HUES48 (cell line): ENCODE measurements around the gene FNDC1.

ENCODE experiments used
- H3K27ac ChIP-seq: one replicate; pipeline ENCODE4 v1.7.0; 2013; ENCODE audit warnings: low read depth, low read length, inconsistent platforms
- H3K27me3 ChIP-seq: 2 replicates; pipeline ENCODE4 v1.6.1; 2013; ENCODE audit warnings: mild to moderate bottlenecking, low read length; ENCODE audit not compliant: control insufficient read depth, insufficient read depth
- H3K36me3 ChIP-seq: 2 replicates; pipeline ENCODE4 v1.6.1; 2013; ENCODE audit warnings: low read length; ENCODE audit not compliant: control insufficient read depth, insufficient read depth
- H3K4me1 ChIP-seq: 2 replicates; pipeline ENCODE4 v1.6.1; 2013; ENCODE audit warnings: mild to moderate bottlenecking, low read length; ENCODE audit not compliant: control insufficient read depth, insufficient read depth
- H3K4me3 ChIP-seq: 2 replicates; pipeline ENCODE4 v1.5.1; 2013; ENCODE audit warnings: mild to moderate bottlenecking, low read depth, low read length
- H3K9ac ChIP-seq: 2 replicates; pipeline ENCODE4 v1.6.1; 2013; ENCODE audit warnings: mild to moderate bottlenecking, low read depth, low read length, moderate library complexity
- H3K9me3 ChIP-seq: 2 replicates; pipeline ENCODE4 v1.6.1; 2013; ENCODE audit warnings: low read length; ENCODE audit not compliant: control insufficient read depth, insufficient read depth

FNDC1 gene

DNA sequence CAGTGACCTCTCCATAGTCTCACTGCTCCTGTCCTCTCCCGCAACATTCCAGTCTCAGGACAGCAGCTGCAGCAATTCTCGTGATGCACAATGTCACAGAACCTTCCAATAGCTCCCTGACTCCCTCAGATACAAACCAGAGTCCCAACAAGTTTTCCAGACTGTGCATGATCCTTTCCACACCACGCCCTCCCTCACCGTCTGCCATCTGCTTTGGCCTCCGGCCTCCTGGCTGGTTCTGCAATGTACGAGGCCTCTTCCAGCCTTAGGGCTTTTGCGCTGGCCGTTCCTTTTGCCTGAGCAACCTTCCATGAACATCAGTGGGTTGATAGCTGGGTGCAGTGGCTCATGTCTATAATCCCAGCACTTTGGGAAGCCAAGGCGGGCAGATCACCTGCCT, 9.6 kb downstream of the FNDC1 start:
- no peak overlapping the region for H3K4me3 ChIP-seq
- no peaks in the 10 kb centered on the region for H3K36me3 ChIP-seq
- H3K9ac ChIP-seq = no peak overlapping the region
- no peak overlapping the region for H3K27ac ChIP-seq
- no peaks in the 10 kb centered on the region for H3K9me3 ChIP-seq
- no peaks in the 10 kb centered on the region for H3K4me1 ChIP-seq
- H3K27me3 ChIP-seq = peaks cover 11% of the 10 kb centered on the region

DNA sequence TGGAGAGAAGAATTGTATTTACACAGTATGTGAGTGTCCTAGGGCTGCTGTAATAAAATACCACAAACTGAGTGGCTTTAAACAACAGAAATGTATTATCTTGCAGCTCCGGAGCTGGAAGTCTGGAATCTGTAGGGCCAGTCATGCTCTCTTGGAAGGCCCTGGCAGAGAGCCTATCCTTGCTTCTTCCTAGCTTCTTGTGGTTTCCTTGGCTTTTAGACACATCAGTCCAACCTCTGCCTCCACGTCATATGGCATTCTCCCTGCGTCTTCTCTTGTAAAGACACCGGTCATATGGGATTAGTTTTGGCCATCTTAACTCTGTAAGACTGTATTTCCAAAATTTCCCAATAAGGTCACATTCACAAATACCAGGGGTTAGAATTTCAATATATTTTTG, 10.8 kb downstream of the FNDC1 start:
- no peaks in the 10 kb centered on the region for H3K9me3 ChIP-seq
- H3K27me3 ChIP-seq = peaks cover 3% of the 10 kb centered on the region; the same call in 1 of the 2 replicates
- no peak overlapping the region for H3K4me3 ChIP-seq
- no peaks in the 10 kb centered on the region for H3K4me1 ChIP-seq
- H3K27ac ChIP-seq = no peak overlapping the region
- H3K36me3 ChIP-seq = no peaks in the 10 kb centered on the region
- H3K9ac ChIP-seq = no peak overlapping the region

DNA sequence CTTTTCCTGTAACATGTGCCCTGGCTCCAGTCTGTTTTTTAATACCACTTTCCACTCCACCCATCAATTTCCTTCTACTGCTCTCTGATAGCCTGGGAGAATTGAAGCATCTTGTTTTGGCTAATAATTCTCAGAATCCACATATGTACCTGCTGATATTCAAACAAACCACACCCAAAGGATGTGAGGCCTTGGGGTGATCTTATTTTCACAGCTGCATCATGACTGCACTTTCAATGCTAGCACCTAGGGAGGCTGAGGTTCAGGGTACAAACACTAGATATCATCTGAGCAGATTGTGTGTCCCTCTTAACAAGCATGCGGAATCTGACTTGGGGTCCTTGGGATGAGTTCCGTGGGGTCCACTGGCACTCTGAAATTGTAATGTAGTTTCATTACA, 12.7 kb downstream of the FNDC1 start:
- no peak overlapping the region for H3K9ac ChIP-seq
- peaks cover 5% of the 10 kb centered on the region; the same call in 1 of the 2 replicates for H3K9me3 ChIP-seq
- no peaks in the 10 kb centered on the region for H3K36me3 ChIP-seq
- H3K4me1 ChIP-seq = no peaks in the 10 kb centered on the region
- H3K27ac ChIP-seq = no peak overlapping the region
- no peaks in the 10 kb centered on the region for H3K27me3 ChIP-seq
- no peak overlapping the region for H3K4me3 ChIP-seq

DNA sequence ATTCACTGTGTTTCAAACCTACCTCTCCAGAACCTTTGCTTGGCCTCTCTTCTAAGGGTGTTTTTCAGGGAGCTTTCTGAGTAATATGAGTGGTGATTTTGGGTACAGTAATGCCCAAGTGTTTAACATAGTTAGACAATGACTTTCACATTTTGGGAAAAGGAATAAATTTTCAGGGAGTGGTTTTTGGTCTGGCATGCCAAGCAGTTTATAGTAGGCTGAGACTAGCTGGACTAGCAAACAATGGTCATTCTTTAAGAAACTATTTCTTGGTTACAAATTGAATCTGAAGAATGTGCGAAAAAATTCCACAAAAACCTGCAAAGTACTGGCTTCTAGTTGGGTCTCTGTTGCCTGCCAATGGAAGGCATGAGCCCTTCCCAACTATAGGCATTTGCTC, 15.4 kb downstream of the FNDC1 start:
- H3K9ac ChIP-seq = no peak overlapping the region
- no peak overlapping the region for H3K27ac ChIP-seq
- no peaks in the 10 kb centered on the region for H3K4me1 ChIP-seq
- no peak overlapping the region for H3K4me3 ChIP-seq
- no peaks in the 10 kb centered on the region for H3K36me3 ChIP-seq
- no peaks in the 10 kb centered on the region for H3K27me3 ChIP-seq
- H3K9me3 ChIP-seq = peaks cover 8% of the 10 kb centered on the region; the same call in 1 of the 2 replicates

DNA sequence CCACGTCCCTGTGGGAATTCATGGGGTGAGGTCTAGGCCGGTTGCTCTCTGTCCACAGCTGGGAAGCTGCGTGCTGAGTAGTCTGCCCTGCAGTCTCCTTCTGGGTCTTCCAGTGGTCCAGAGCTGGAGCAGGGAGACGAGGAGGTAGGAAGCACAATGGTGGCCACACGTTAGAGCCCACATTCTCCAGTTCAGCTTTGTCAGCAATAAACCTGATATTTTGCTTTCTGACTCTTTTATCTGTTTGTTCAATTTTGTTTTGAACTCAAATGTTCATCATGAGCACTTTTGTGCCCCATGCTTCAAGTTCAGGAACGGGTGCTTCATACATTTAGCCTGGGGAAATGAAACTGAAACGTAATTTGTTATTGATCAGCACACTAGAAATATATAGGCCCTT, 21.3 kb downstream of the FNDC1 start:
- H3K9ac ChIP-seq = no peak overlapping the region
- no peaks in the 10 kb centered on the region for H3K36me3 ChIP-seq
- no peak overlapping the region for H3K27ac ChIP-seq
- H3K4me3 ChIP-seq = no peak overlapping the region
- H3K27me3 ChIP-seq = no peaks in the 10 kb centered on the region
- H3K4me1 ChIP-seq = no peaks in the 10 kb centered on the region
- H3K9me3 ChIP-seq = peaks cover 8% of the 10 kb centered on the region; the same call in 1 of the 2 replicates

- no peaks in the 10 kb centered on the region for H3K27me3 ChIP-seq
- no peak overlapping the region for H3K27ac ChIP-seq
- no peak overlapping the region for H3K4me3 ChIP-seq
- no peaks in the 10 kb centered on the region for H3K36me3 ChIP-seq
- no peak overlapping the region for H3K9ac ChIP-seq
- H3K9me3 ChIP-seq = no peaks in the 10 kb centered on the region
- no peaks in the 10 kb centered on the region for H3K4me1 ChIP-seq
Measured at GRCh38 chr6:159193923-159194322, 24.7 kb downstream of the FNDC1 start.

GRCh38 chr6:159194421-159194820, 25.2 kb downstream of the FNDC1 start:
- Histone ChIP-seq H3K9me3 (no peaks in the 10 kb centered on the region), H3K27ac (no peak overlapping the region), H3K4me3 (no peak overlapping the region), H3K9ac (no peak overlapping the region), H3K36me3 (no peaks in the 10 kb centered on the region), H3K4me1 (no peaks in the 10 kb centered on the region), H3K27me3 (no peaks in the 10 kb centered on the region)

DNA sequence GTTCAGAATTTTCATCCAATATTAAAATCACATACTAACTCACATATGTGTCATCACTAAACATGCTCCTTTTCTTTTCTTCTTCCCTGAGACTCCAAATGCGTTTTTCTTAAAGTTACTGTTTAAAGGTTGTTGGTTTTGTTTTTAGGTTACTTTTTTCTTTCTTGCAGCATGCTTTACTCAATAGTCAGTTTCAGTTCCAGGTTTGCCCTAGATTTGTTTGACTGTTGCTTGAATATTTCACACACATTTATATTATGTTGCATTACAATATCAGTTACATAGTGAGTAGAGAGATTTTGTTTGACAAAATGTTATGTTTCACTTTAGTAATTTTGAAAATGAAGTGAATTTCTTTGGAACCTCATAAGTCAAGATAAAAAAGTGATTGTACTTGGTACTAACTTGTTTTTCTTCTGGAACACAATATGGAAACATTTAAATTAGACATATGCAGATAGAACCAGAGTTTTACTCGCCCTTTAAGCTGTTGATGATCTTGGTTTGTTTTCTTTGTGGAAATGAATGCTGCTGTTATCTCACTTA, 27.3 kb downstream of the FNDC1 start:
- no peak overlapping the region for H3K27ac ChIP-seq
- no peaks in the 10 kb centered on the region for H3K36me3 ChIP-seq
- no peak overlapping the region for H3K9ac ChIP-seq
- no peak overlapping the region for H3K4me3 ChIP-seq
- no peaks in the 10 kb centered on the region for H3K9me3 ChIP-seq
- H3K4me1 ChIP-seq = no peaks in the 10 kb centered on the region
- no peaks in the 10 kb centered on the region for H3K27me3 ChIP-seq

DNA sequence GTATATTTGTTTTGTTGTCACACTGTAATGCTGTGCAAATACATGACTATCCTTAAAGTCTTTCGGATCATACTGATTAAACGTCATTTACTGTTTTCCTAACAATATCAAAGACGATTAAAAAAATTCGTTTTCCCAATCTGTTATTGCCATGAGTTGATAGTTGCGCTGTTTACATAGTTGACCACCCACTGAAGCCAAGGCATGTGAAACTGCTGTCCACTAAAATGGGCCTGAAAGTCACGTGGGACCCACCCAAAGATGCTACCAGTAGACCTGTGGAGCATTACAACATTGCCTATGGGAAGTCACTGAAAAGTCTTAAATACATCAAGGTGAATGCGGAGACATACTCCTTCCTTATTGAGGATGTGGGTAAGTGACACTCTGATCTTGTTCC, 28.1 kb downstream of the FNDC1 start:
- no peak overlapping the region for H3K9ac ChIP-seq
- no peak overlapping the region for H3K4me3 ChIP-seq
- no peaks in the 10 kb centered on the region for H3K36me3 ChIP-seq
- H3K9me3 ChIP-seq = no peaks in the 10 kb centered on the region
- no peaks in the 10 kb centered on the region for H3K4me1 ChIP-seq
- H3K27ac ChIP-seq = no peak overlapping the region
- no peaks in the 10 kb centered on the region for H3K27me3 ChIP-seq

DNA sequence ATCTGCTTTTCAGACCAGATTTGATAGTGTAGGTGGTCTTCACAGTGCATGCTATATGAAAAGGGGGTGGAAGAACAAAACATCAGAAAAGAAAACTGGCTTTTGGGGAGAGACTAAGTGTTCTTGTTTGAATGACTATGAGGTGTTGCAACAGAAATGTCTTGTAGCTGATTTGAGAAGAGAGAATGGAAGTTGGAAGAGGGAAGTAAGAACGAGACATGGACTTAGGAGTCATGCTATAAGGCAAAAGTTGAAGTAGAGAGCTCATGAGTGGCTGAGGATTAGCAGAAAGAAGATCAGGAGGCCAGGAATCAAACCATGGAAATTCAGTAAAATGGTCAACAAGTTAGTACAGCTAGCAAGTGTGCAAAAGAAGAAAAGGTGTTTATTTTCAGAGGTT, 32.1 kb downstream of the FNDC1 start:
- Histone ChIP-seq H3K4me1 (no peaks in the 10 kb centered on the region), H3K4me3 (no peak overlapping the region), H3K27me3 (no peaks in the 10 kb centered on the region), H3K9me3 (no peaks in the 10 kb centered on the region), H3K9ac (no peak overlapping the region), H3K27ac (no peak overlapping the region), H3K36me3 (no peaks in the 10 kb centered on the region)

- no peak overlapping the region for H3K9ac ChIP-seq
- no peaks in the 10 kb centered on the region for H3K4me1 ChIP-seq
- H3K27ac ChIP-seq = no peak overlapping the region
- no peak overlapping the region for H3K4me3 ChIP-seq
- no peaks in the 10 kb centered on the region for H3K9me3 ChIP-seq
- no peaks in the 10 kb centered on the region for H3K27me3 ChIP-seq
- H3K36me3 ChIP-seq = no peaks in the 10 kb centered on the region
Measured at GRCh38 chr6:159203304-159204005, 34.3 kb downstream of the FNDC1 start.
